HG03060 (cell line): ENCODE results near the gene ZDHHC16.
"Not testable (repeated sequence)": the region's sequence is repeated elsewhere in the genome, so short reads cannot be mapped to it uniquely, and the experiment has no call there.

Experiments used
- ATAC-seq: cut with Tn5 transposase; IDR thresholded peaks from one replicate; pipeline ENCODE4 v1.9.1; 2021; ENCODE audit warnings: low read depth, moderate number of reproducible peaks; ENCODE audit not compliant: unreplicated experiment

Gene ZDHHC16

GRCh38 chr10:97475936-97476594 is 30.1 kb downstream of the ZDHHC16 start:
- ATAC-seq = no peak

GRCh38 chr10:97479410-97479809 is 33.4 kb downstream of the ZDHHC16 start:
- not testable (repeated sequence) for ATAC-seq

- no peak for ATAC-seq
These were observed 34.0 kb downstream of the ZDHHC16 start for GRCh38 chr10:97479939-97480338.

GRCh38 chr10:97481071-97481470 is 35.1 kb downstream of the ZDHHC16 start:
- ATAC-seq = no peak

- no peak for ATAC-seq
These were observed 36.4 kb downstream of the ZDHHC16 start for GRCh38 chr10:97482381-97482780.

GRCh38 chr10:97483506-97483905 is 37.5 kb downstream of the ZDHHC16 start:
- no peak for ATAC-seq

- ATAC-seq = no peak
These were observed 37.9 kb downstream of the ZDHHC16 start for GRCh38 chr10:97483921-97484320.

- ATAC-seq = no peak
These were observed 39.8 kb downstream of the ZDHHC16 start for GRCh38 chr10:97485647-97486281.

GRCh38 chr10:97490592-97490991 is 44.6 kb downstream of the ZDHHC16 start:
- no peak for ATAC-seq

GRCh38 chr10:97494151-97494550 is 48.2 kb downstream of the ZDHHC16 start:
- no peak for ATAC-seq

- ATAC-seq = no peak
These were observed 49.0 kb downstream of the ZDHHC16 start for GRCh38 chr10:97494863-97495506.

- peak; percentile 24 for ATAC-seq
These were observed 51.6 kb downstream of the ZDHHC16 start for GRCh38 chr10:97497572-97498075.

- peak; percentile 75 for ATAC-seq
These were observed 52.3 kb downstream of the ZDHHC16 start, which contains the start of gene MMS19 for GRCh38 chr10:97498076-97498840. Gene MMS19 (minus strand): TSS chr10:97498422. CDS start chr10:97498384, 38 bp downstream.

GRCh38 chr10:97498841-97499560 is 53.0 kb downstream of the ZDHHC16 start, which contains the start of gene UBTD1:
Gene UBTD1 (plus strand): TSS chr10:97498924. CDS start chr10:97499204, 280 bp downstream.
- ATAC-seq = no peak

GRCh38 chr10:97499561-97500296 is 53.8 kb downstream of the ZDHHC16 start:
- no peak for ATAC-seq

- ATAC-seq = no peak
These were observed 54.3 kb downstream of the ZDHHC16 start for GRCh38 chr10:97500297-97500575.

GRCh38 chr10:97502916-97503315 is 56.9 kb downstream of the ZDHHC16 start:
- no peak for ATAC-seq

- no peak for ATAC-seq
These were observed 57.4 kb downstream of the ZDHHC16 start for GRCh38 chr10:97503406-97503805.

- ATAC-seq = no peak
These were observed 59.2 kb downstream of the ZDHHC16 start for GRCh38 chr10:97505152-97505551.
